ENCODE data around the gene LILRA1.

DNA sequence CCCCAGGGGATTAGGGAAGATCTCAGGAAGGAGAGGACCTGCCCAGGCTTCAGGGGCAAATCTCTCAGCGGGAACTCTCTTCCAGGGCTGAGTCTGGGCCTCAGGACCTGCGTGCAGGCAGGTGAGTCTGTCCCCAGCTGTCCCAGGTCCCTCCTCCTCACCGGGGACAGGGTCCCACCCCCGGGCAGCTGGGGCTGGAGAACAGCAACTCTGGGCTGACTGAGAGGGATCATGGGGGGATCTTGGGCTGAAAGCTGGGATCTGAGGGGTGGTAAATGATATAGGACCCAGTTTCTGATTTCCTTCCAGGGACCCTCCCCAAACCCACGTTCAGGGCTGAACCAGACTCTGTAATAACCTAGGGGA lies 14.3 kb downstream of the LILRA1 start:
- TF ChIP-seq, protein P1, sequence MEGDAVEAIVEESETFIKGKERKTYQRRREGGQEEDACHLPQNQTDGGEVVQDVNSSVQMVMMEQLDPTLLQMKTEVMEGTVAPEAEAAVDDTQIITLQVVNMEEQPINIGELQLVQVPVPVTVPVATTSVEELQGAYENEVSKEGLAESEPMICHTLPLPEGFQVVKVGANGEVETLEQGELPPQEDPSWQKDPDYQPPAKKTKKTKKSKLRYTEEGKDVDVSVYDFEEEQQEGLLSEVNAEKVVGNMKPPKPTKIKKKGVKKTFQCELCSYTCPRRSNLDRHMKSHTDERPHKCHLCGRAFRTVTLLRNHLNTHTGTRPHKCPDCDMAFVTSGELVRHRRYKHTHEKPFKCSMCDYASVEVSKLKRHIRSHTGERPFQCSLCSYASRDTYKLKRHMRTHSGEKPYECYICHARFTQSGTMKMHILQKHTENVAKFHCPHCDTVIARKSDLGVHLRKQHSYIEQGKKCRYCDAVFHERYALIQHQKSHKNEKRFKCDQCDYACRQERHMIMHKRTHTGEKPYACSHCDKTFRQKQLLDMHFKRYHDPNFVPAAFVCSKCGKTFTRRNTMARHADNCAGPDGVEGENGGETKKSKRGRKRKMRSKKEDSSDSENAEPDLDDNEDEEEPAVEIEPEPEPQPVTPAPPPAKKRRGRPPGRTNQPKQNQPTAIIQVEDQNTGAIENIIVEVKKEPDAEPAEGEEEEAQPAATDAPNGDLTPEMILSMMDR (IDR thresholded peaks at IDR 0.05; ENCODE audit: low read length) = no peak
- no peak for TF ChIP-seq EZH2 (IDR thresholded peaks at IDR 0.05; ENCODE audit: borderline replicate concordance, low read length)
